Mesenteric fat pad (tissue), 1 donor: ENCODE measurements around the gene CIAO3. TPM values are rescaled to one million over a fixed set of nuclear protein-coding genes. Genes with fewer than 3 reads are reported as not detected.

Experiments
- DNase-seq: peaks from one replicate; pipeline ENCODE4 v3.0.0-alpha.2; 2020; ENCODE audit warnings: low spot score
- total RNA-seq: library from RNA; stranded (reverse); fragmentation: NEBNext Ultra II Directional; extraction: Animal tissue kit (Norgen Biotek cat#: 25700); gene quantifications from one replicate; pipeline ENCODE4 v1.2.1, GENCODE V29; 2021
- donor health status: DM: yes; HTN: yes; CAD: no.

Gene CIAO3
- total RNA-seq, 1 donor from 2014 or later, result 21.0 TPM

GRCh38 chr16:711548-712320 is 29.1 kb downstream of the CIAO3 start:
- DNase-seq, result peak; percentile 94

GRCh38 chr16:711084-711483 is 29.7 kb downstream of the CIAO3 start:
- DNase-seq, result no peak

- DNase-seq, result no peak
Measured at GRCh38 chr16:710500-711075, 30.2 kb downstream of the CIAO3 start.

GRCh38 chr16:709566-710499 is 31.0 kb downstream of the CIAO3 start:
- no peak for DNase-seq

GRCh38 chr16:708959-709358 is 31.8 kb downstream of the CIAO3 start:
- DNase-seq, result no peak

GRCh38 chr16:708019-708418 is 32.8 kb downstream of the CIAO3 start:
- no peak for DNase-seq

GRCh38 chr16:707062-707538 is 33.7 kb downstream of the CIAO3 start:
- no peak for DNase-seq

- DNase-seq, result no peak
Measured at GRCh38 chr16:706189-707061, 34.4 kb downstream of the CIAO3 start.

GRCh38 chr16:705431-706188 is 35.2 kb downstream of the CIAO3 start, which contains the start of gene FBXL16:
Gene FBXL16, minus strand, starts transcription at chr16:705801. Its CDS starts 8,396 bp downstream, at chr16:697405.
- no peak for DNase-seq

GRCh38 chr16:704552-705380 is 36.0 kb downstream of the CIAO3 start:
- no peak for DNase-seq

- no peak for DNase-seq
Measured at GRCh38 chr16:704047-704446, 36.8 kb downstream of the CIAO3 start.

- DNase-seq, result no peak
Measured at GRCh38 chr16:703406-703805, 37.4 kb downstream of the CIAO3 start.

GRCh38 chr16:702341-702740 is 38.5 kb downstream of the CIAO3 start:
- DNase-seq, result no peak

- no peak for DNase-seq
Measured at GRCh38 chr16:700684-701584, 39.9 kb downstream of the CIAO3 start.

- no peak for DNase-seq
Measured at GRCh38 chr16:698911-699671, 41.7 kb downstream of the CIAO3 start.

GRCh38 chr16:695355-696089 is 45.3 kb downstream of the CIAO3 start:
- DNase-seq, result no peak
